Measurements from ENCODE around the gene SAMD3.

SAMD3 gene

DNA sequence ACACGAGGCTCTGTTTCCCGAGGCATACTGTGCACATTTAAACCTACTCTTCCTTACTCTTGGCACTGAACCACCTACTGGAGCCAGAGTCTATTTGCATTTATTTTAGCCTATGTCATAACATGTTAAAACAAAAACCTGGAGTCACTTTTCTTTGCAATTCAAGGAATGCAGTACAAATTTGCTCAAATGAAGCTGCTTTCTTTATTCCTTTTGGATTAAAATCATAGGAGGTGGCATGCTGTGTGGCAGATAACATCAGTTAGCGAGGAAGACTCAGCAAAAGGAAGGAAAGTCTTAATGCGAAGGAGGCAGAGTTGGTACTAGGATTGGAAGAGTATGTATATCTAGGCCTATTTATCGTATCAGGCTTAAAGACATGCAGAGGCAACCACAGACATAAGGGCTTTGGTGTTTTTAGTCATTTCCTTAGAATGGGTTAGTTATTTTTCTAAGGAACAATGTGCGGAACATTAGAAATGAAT is 92.9 kb downstream of the SAMD3 start:
- DNase-seq (ENCODE audit: low read depth, low spot score): peak; percentile 23
- peak overlapping the region; percentile 31 for H3K4me3 ChIP-seq (ENCODE audit: low read depth, low read length)
- POLR2A ChIA-PET: interaction anchor here (0.6 kb wide), 1 partner anchor 1695 kb away, joined by 3 read pairs; no protein-coding TSS in a partner anchor
- CTCF ChIA-PET: no interaction called here
- TF ChIP-seq, protein P1, sequence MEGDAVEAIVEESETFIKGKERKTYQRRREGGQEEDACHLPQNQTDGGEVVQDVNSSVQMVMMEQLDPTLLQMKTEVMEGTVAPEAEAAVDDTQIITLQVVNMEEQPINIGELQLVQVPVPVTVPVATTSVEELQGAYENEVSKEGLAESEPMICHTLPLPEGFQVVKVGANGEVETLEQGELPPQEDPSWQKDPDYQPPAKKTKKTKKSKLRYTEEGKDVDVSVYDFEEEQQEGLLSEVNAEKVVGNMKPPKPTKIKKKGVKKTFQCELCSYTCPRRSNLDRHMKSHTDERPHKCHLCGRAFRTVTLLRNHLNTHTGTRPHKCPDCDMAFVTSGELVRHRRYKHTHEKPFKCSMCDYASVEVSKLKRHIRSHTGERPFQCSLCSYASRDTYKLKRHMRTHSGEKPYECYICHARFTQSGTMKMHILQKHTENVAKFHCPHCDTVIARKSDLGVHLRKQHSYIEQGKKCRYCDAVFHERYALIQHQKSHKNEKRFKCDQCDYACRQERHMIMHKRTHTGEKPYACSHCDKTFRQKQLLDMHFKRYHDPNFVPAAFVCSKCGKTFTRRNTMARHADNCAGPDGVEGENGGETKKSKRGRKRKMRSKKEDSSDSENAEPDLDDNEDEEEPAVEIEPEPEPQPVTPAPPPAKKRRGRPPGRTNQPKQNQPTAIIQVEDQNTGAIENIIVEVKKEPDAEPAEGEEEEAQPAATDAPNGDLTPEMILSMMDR (IDR thresholded peaks at IDR 0.05; ENCODE audit: insufficient read depth, low read length, missing control alignments): no peak

DNA sequence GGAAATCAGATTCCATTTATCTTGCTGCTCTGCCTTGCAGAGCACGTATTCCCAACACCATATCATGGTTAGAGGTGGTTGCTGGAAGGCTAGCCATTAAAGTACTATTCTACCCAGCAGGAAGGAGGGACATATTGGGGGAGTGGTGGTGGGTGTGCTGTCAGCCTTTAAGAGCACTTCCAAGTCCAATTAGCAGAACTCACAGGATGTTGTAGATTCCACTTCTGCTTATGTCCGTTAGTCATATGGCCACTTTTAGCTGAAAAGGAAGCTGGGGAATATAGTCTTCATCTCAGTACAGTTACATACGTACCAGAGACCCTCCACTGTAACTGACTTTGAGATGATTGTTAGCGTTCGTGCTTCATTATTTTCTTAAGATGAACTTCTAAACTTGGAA is 94.4 kb downstream of the SAMD3 start:
- ChIA-PET CTCF (no interaction called here), POLR2A (no interaction called here)
- TF ChIP-seq, protein P1 (IDR thresholded peaks at IDR 0.05; ENCODE audit: insufficient read depth, low read length, missing control alignments): no peak
- H3K4me3 ChIP-seq (ENCODE audit: low read depth, low read length): no peak overlapping the region
- no peak for DNase-seq (ENCODE audit: low read depth, low spot score)

DNA sequence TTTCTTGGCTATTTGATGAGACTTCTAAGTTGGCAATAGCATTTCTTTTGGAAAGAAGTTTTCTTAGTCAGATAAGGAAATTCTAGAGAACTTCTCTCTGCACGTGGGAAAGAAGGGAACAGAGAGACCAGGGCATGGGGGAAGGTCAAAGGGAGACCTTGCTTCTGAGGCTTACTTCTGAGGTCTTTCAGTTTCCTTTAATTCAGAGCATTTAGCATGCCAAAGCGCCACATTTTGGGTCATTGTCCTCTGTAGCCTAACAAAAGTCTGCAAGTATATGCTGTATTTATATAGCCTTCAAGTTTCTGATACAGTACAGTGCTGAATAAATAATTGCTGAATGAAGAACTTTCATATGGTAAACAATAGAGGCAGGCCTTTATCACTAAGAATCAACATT is 95.6 kb downstream of the SAMD3 start:
- DNase-seq (ENCODE audit: low read depth, low spot score): no peak
- CTCF ChIA-PET: no interaction called here
- H3K4me3 ChIP-seq (ENCODE audit: low read depth, low read length): no peak overlapping the region
- POLR2A ChIA-PET: no interaction called here
- TF ChIP-seq, protein P1 (IDR thresholded peaks at IDR 0.05; ENCODE audit: insufficient read depth, low read length, missing control alignments): no peak

DNA sequence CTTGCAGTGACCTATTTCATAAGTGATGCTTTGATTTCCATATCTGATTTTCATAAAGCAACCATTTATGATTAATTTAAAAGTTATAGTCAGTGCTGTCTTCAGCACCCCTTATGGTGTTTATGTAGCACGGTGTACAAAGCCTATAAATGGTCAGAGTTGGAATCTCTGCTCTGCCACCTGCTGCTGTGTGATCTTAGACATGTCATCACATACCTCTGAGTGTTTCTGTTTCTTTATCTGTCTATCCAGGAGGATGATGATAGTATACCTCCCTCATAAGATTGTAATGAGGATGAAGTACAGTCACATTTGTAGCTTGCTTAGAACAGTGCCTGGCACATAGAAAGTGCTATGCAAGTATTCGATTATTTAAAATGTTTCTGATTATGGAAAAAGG is 100.5 kb downstream of the SAMD3 start:
- no peak for DNase-seq (ENCODE audit: low read depth, low spot score)
- ChIA-PET CTCF (no interaction called here), POLR2A (no interaction called here)
- TF ChIP-seq, protein P1 (IDR thresholded peaks at IDR 0.05; ENCODE audit: insufficient read depth, low read length, missing control alignments): no peak
- no peak overlapping the region for H3K4me3 ChIP-seq (ENCODE audit: low read depth, low read length)

DNA sequence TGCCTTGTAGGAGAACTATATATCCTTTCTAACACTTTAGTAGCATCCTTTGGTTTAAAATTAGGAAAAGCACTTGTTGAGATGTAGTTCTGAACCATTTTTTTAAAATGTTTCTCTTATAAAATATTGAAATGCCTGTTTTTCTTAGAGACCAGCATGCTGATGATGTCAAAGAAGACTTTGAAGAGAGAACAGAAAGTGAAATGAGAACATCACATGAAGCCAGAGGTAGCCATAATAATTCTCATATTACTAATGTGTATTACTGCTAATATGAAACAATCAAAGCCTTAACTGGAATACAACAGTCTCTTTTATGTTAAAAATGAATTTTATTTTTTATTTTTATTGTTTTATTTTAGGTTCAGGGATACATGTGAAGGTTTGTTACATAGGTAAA is 102.0 kb downstream of the SAMD3 start:
- H3K4me3 ChIP-seq (ENCODE audit: low read depth, low read length): no peak overlapping the region
- POLR2A ChIA-PET: no interaction called here
- no peak for DNase-seq (ENCODE audit: low read depth, low spot score)
- CTCF ChIA-PET: no interaction called here
- TF ChIP-seq, protein P1 (IDR thresholded peaks at IDR 0.05; ENCODE audit: insufficient read depth, low read length, missing control alignments): no peak

DNA sequence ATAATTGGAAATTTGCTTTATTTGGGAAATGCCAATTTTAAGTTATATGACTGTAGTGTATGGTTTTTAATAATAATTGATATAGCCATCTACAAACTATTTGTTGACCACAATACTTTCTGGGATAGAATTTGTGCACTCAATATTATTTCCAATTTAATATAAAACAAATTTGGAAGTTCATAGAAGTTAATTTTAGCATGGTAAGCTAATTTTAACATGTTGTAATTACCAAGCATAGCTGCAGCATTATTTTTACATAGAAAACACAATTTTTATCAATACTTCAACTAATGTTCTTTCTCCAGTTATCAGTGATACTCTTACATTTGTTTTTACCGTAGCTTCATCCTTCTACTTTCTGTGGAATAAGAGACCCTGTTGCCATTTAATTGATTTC is 103.5 kb downstream of the SAMD3 start:
- CTCF ChIA-PET: interaction anchor here (2.0 kb wide), 1 partner anchor 163 kb away, joined by 4 read pairs; no protein-coding TSS in a partner anchor
- no peak overlapping the region for H3K4me3 ChIP-seq (ENCODE audit: low read depth, low read length)
- DNase-seq (ENCODE audit: low read depth, low spot score): no peak
- POLR2A ChIA-PET: no interaction called here
- TF ChIP-seq, protein P1 (IDR thresholded peaks at IDR 0.05; ENCODE audit: insufficient read depth, low read length, missing control alignments): no peak
